ENCODE measurements around the gene NRXN2.

DNA sequence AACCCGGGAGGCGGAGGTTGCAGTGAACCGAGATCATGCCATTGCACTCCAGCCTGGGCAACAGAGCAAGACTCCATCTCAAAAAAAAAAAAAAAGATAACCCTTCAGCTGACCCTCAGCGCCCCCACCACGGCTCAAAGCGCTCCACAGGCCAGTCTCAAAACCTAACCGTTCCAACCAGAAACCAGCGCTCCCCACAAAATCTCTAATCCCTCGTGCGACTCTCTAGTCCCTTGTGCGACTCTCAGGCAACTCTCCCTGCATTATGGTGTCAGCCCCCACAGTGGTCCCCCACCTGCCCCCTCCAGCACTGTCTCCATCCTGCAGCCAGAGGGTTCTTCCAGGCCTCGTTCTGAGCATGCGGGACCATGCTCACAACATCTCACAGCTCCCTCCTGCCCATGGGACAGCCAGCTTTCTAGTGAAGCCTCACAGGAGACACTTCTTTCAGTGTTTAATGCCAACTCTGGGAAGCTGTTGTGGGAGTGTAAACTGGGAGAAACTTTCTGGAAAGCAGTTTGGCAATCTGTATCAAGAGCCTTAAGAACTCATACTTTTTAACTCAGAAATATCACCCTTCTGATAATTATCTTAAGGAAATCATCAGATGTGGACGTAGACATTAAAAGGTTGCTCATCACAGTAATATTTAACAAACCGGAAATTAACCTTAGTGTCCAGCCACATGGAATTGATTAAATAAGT lies 25.1 kb upstream of the NRXN2 start:
- TF ChIP-seq, protein P1, sequence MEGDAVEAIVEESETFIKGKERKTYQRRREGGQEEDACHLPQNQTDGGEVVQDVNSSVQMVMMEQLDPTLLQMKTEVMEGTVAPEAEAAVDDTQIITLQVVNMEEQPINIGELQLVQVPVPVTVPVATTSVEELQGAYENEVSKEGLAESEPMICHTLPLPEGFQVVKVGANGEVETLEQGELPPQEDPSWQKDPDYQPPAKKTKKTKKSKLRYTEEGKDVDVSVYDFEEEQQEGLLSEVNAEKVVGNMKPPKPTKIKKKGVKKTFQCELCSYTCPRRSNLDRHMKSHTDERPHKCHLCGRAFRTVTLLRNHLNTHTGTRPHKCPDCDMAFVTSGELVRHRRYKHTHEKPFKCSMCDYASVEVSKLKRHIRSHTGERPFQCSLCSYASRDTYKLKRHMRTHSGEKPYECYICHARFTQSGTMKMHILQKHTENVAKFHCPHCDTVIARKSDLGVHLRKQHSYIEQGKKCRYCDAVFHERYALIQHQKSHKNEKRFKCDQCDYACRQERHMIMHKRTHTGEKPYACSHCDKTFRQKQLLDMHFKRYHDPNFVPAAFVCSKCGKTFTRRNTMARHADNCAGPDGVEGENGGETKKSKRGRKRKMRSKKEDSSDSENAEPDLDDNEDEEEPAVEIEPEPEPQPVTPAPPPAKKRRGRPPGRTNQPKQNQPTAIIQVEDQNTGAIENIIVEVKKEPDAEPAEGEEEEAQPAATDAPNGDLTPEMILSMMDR (IDR thresholded peaks at IDR 0.05) = no peak
- no peak for TF ChIP-seq EZH2 (IDR thresholded peaks at IDR 0.05)
